SK-N-SH (cell line): ENCODE data around the gene GARIN1A. TPM values are rescaled to one million over a fixed set of nuclear protein-coding genes. Genes with fewer than 3 reads are reported as not detected.

Experiments used
- CTCF ChIA-PET: fragments of 300-600, 350-600 bp; formaldehyde crosslinking; extraction: SDS; loops from one replicate; lab custom pipeline; 2021; lab: Yijun Ruan, JAX
- POLR2A ChIA-PET: fragments of 350-600 bp; sonication (Branson Sonifier 250); formaldehyde crosslinking; extraction: SDS; loops from one replicate; lab custom pipeline; 2020; ENCODE audit warnings: antibody characterized with exemption, inconsistent platforms; lab: Yijun Ruan, JAX
- DNase-seq: peaks from one replicate; pipeline ENCODE4 v3.0.0; 2012
- H2AFZ ChIP-seq: fragments of 200-600 bp; sonication (generic); 2 replicates; pipeline ENCODE4 v1.8.1; 2016; ENCODE audit warnings: antibody characterized with exemption, mild to moderate bottlenecking, low read depth
- H3F3A ChIP-seq: fragments of 200-600 bp; sonication (generic); replicated peaks from 2 replicates; pipeline ENCODE3; 2016; ENCODE audit warnings: antibody characterized with exemption, mild to moderate bottlenecking; ENCODE audit not compliant: insufficient read depth
- H3K27ac ChIP-seq, 2 experiments: fragments of 200-500 bp in 1 of 2; fragments of 200-600 bp in 1 of 2; sonication (Bioruptor generic) in 1 of 2; sonication (generic), shearing (Covaris generic) in 1 of 2; 2 replicates each; pipeline versions ENCODE4 v1.5.1 to v1.6.1; 2014 to 2016; ENCODE audit warnings: low read depth in 2 of 2, inconsistent platforms in 1 of 2, low read length in 1 of 2, mild to moderate bottlenecking in 1 of 2, mixed read lengths in 1 of 2
- H3K27me3 ChIP-seq: fragments of 200-600 bp; sonication (generic), shearing (Covaris generic); 2 replicates; pipeline ENCODE4 v1.6.1; 2016; ENCODE audit warnings: mixed run types; ENCODE audit not compliant: insufficient read depth
- H3K36me3 ChIP-seq, 2 experiments: fragments of 200-500 bp in 1 of 2; fragments of 200-600 bp in 1 of 2; sonication (Bioruptor generic) in 1 of 2; sonication (generic) in 1 of 2; replicated peaks in 1 of 2; 2 replicates each; pipeline versions ENCODE3 to v1.5.1; 2014 to 2016; ENCODE audit warnings: low read length in 1 of 2, mild to moderate bottlenecking in 1 of 2; ENCODE audit not compliant: insufficient read depth in 2 of 2, control insufficient read depth in 1 of 2
- H3K4me1 ChIP-seq, 2 experiments: fragments of 200-500 bp in 1 of 2; fragments of 200-600 bp in 1 of 2; sonication (Bioruptor generic) in 1 of 2; sonication (generic), shearing (Covaris generic) in 1 of 2; 2 replicates each; pipeline versions ENCODE4 v1.5.1 to v1.6.1; 2014 to 2016; ENCODE audit warnings: low read depth in 1 of 2, low read length in 1 of 2, mixed run types in 1 of 2; ENCODE audit not compliant: insufficient read depth in 2 of 2, control insufficient read depth in 1 of 2
- H3K4me2 ChIP-seq: fragments of 200-600 bp; sonication (generic), shearing (Covaris generic); 2 replicates; pipeline ENCODE4 v1.6.1; 2017; ENCODE audit warnings: mixed run types
- H3K4me3 ChIP-seq, 2 experiments: fragments of 200-500 bp in 1 of 2; fragments of 200-600 bp in 1 of 2; sonication (Bioruptor generic) in 1 of 2; sonication (generic), shearing (Covaris generic) in 1 of 2; 2 replicates each; pipeline versions ENCODE4 v1.5.1 to v1.8.1; 2014 to 2016; ENCODE audit warnings: low read depth in 2 of 2, inconsistent platforms in 1 of 2, low read length in 1 of 2, mild to moderate bottlenecking in 1 of 2, mixed read lengths in 1 of 2, moderate library complexity in 1 of 2
- H3K79me2 ChIP-seq: fragments of 200-600 bp; sonication (generic); 2 replicates; pipeline ENCODE4 v1.8.1; 2017; ENCODE audit warnings: mild to moderate bottlenecking; ENCODE audit not compliant: insufficient read depth
- H3K9ac ChIP-seq: fragments of 200-600 bp; sonication (generic); 2 replicates; pipeline ENCODE4 v1.6.1; 2017; ENCODE audit warnings: mixed run types
- H3K9me2 ChIP-seq: fragments of 200-600 bp; sonication (generic); 2 replicates; pipeline ENCODE4 v1.6.1; 2017; ENCODE audit warnings: mixed run types
- H3K9me3 ChIP-seq: fragments of 200-600 bp; sonication (generic); 2 replicates; pipeline ENCODE4 v1.6.1; 2017; ENCODE audit warnings: mixed run types, mild to moderate bottlenecking, moderate library complexity
- H4K20me1 ChIP-seq: fragments of 200-600 bp; sonication (generic); 2 replicates; pipeline ENCODE4 v1.6.1; 2017; ENCODE audit warnings: mild to moderate bottlenecking, mixed run types; ENCODE audit not compliant: insufficient read depth
- CTCF ChIP-seq: fragments of 200-600 bp; sonication (generic); IDR thresholded peaks from 2 replicates; pipeline ENCODE4 v1.6.1; 2017; ENCODE audit warnings: antibody characterized with exemption, mild to moderate bottlenecking, moderate library complexity
- EP300 ChIP-seq, 2 experiments: IDR thresholded peaks; 2 replicates each; pipeline versions ENCODE4 v1.4.0 to v1.6.1; 2012; ENCODE audit warnings: borderline replicate concordance in 1 of 2, low read depth in 1 of 2, low read length in 1 of 2
- FOXJ3 ChIP-seq: sonication (generic); formaldehyde crosslinking; IDR thresholded peaks from 2 replicates; pipeline ENCODE4 v1.5.1; 2020; ENCODE audit warnings: mild to moderate bottlenecking, missing genetic modification reagents
- GABPA ChIP-seq: IDR thresholded peaks from 2 replicates; pipeline ENCODE4 v1.4.0; 2012; ENCODE audit warnings: low read depth, mild to moderate bottlenecking
- NFIC ChIP-seq: IDR thresholded peaks from 2 replicates; pipeline ENCODE4 v1.4.0; 2012; ENCODE audit warnings: borderline replicate concordance
- NRF1 ChIP-seq: IDR thresholded peaks from 2 replicates; pipeline ENCODE4 v1.6.1; 2012; ENCODE audit warnings: low read depth, mild to moderate bottlenecking, low read length
- POLR2AphosphoS5 ChIP-seq: IDR thresholded peaks from 2 replicates; pipeline ENCODE4 v1.6.1; 2012; ENCODE audit warnings: low read depth, low read length
- RAD21 ChIP-seq: IDR thresholded peaks from 2 replicates; pipeline ENCODE4 v1.6.1; 2012; ENCODE audit warnings: mild to moderate bottlenecking, low read length
- RFX5 ChIP-seq: IDR thresholded peaks from 2 replicates; pipeline ENCODE4 v1.6.1; 2012; ENCODE audit warnings: mild to moderate bottlenecking, improper control_type of control experiment, low read length
- SIN3A ChIP-seq: IDR thresholded peaks from 2 replicates; pipeline ENCODE4 v1.6.1; 2012; ENCODE audit warnings: low read depth, mild to moderate bottlenecking, low read length, moderate library complexity, borderline replicate concordance
- TAF1 ChIP-seq: IDR thresholded peaks from 2 replicates; pipeline ENCODE4 v1.6.1; 2012; ENCODE audit warnings: low read depth, mild to moderate bottlenecking, low read length, moderate library complexity, borderline replicate concordance
- TCF12 ChIP-seq: IDR thresholded peaks from 2 replicates; pipeline ENCODE4 v1.4.0; 2012
- ZBTB33 ChIP-seq: IDR thresholded peaks from 2 replicates; pipeline ENCODE4 v1.4.0; 2012; ENCODE audit warnings: low read depth, borderline replicate concordance
- WGBS: methylation state at CpG from one replicate; pipeline ENCODE4 v1.1.6; 2017; ENCODE audit warnings: low lambda C conversion rate; 5-methylcytosine and 5-hydroxymethylcytosine counted together
- polyA plus RNA-seq, 3 experiments: library from polyadenylated mRNA; depleted of rRNA; stranded (reverse); fragments of >200 nt; gene quantifications; 2 replicates each; pipeline ENCODE4 v1.2.3, GENCODE V29; 2012
- TF ChIP-seq, protein P1 (sequence below): IDR thresholded peaks from 2 replicates; pipeline ENCODE4 v1.4.0; 2012; ENCODE audit warnings: low read depth, borderline replicate concordance

Gene GARIN1A
- polyA plus RNA-seq, 1 of the 3 experiments (the other 2 are of a cell fraction), result 1.2 TPM

DNA sequence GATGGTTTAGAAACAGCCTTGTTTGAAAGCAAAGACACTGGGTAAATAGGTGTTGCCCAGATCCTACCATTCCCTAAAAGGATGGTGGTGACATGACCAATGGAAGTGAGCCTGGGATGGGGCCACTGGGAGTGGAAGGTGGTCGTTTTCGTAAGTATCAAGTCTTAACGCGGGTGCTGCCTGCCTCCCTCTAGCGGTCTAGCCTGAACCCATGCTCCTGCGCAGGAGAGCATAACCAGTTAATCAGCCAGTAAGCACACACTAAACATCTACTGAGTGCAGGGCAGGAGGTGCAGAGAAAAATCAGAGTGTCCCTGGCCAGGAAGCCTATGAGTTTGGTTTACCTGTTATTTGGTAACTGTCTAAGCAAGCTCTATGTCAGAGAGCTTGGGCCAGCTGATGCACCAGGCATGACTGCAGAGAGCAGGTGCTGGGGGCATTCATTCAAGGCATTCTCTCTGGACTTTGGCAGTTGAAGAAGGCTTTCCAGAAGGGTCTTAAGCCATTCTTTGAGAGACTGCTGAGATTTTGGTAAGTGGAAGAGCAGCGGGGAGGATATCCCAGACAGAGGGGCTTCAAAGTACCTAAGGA lies 930 bp downstream of the GARIN1A start:
- WGBS, result 53% methylated on average over 7 of the region's 7 CpGs
- Histone ChIP-seq H4K20me1 (no peaks in the 10 kb centered on the region), H2AFZ (no peak overlapping the region), H3K27me3 (no peaks in the 10 kb centered on the region), H3K79me2 (no peaks in the 10 kb centered on the region), H3K27ac (no peak overlapping the region), H3K9ac (no peak overlapping the region), H3K9me2 (no peaks in the 10 kb centered on the region), H3K4me1 (no peaks in the 10 kb centered on the region; a peak in 2 of 4 replicates), H3K9me3 (no peaks in the 10 kb centered on the region)
- peak; percentile 60 for DNase-seq
- POLR2A ChIA-PET, result no interaction called here
- peak; percentile 40 for TF ChIP-seq RAD21
- TF ChIP-seq EP300 (IDR thresholded peaks at IDR 0.05; ENCODE audit: borderline replicate concordance in 1 of 2, low read depth in 1 of 2, low read length in 1 of 2), result no peak
- no peak for TF ChIP-seq FOXJ3 (CRISPR knock-in tag)
- peak; percentile 36; the same call in 1 of the 2 replicates for TF ChIP-seq NRF1
- peak; percentile 40 for TF ChIP-seq CTCF
- TF ChIP-seq, all 33 proteins: peak for 3
- Histone ChIP-seq H3F3A (peaks cover 7% of the 10 kb centered on the region), H3K4me2 (no peak overlapping the region), H3K4me3 (no peak overlapping the region), H3K36me3 (peaks cover 0 to 6% of the 10 kb centered on the region in 2 experiments)
- CTCF ChIA-PET, result interaction anchor here (0.6 to 2.9 kb wide), 13 partner anchors 10 to 418 kb away, joined by 3 to 28 read pairs (median 3); no protein-coding TSS in a partner anchor

- no peak overlapping the region for H3K4me3 ChIP-seq
- H3K27me3 ChIP-seq, result no peaks in the 10 kb centered on the region
- no peaks in the 10 kb centered on the region; a peak in 1 of 4 replicates for H3K4me1 ChIP-seq
- H2AFZ ChIP-seq, result no peak overlapping the region
- WGBS, result 85% methylated on average over 6 of the region's 6 CpGs
- TF ChIP-seq TAF1 (no peak), POLR2AphosphoS5 (no peak), CTCF (no peak), ZBTB33 (no peak), RFX5 (no peak), NRF1 (no peak), NFIC (no peak), TCF12 (no peak), GABPA (no peak), FOXJ3 (CRISPR knock-in tag) (no peak), EP300 (IDR thresholded peaks at IDR 0.05; ENCODE audit: borderline replicate concordance in 1 of 2, low read depth in 1 of 2, low read length in 1 of 2) (no peak), SIN3A (no peak)
- TF ChIP-seq, protein P1, sequence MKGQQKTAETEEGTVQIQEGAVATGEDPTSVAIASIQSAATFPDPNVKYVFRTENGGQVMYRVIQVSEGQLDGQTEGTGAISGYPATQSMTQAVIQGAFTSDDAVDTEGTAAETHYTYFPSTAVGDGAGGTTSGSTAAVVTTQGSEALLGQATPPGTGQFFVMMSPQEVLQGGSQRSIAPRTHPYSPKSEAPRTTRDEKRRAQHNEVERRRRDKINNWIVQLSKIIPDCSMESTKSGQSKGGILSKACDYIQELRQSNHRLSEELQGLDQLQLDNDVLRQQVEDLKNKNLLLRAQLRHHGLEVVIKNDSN, result no peak
- peaks cover 6% of the 10 kb centered on the region for H3F3A ChIP-seq
- DNase-seq, result no peak
- no peaks in the 10 kb centered on the region for H3K9me2 ChIP-seq
- no peak overlapping the region for H3K9ac ChIP-seq
- no peaks in the 10 kb centered on the region for H4K20me1 ChIP-seq
- peaks cover 0 to 6% of the 10 kb centered on the region in 2 experiments for H3K36me3 ChIP-seq
- ChIA-PET POLR2A (no interaction called here), CTCF (interaction anchor here (0.7 to 2.9 kb wide), 7 partner anchors 9 to 418 kb away, joined by 3 to 28 read pairs (median 4); no protein-coding TSS in a partner anchor)
- H3K9me3 ChIP-seq, result no peaks in the 10 kb centered on the region
- H3K4me2 ChIP-seq, result no peak overlapping the region
- no peaks in the 10 kb centered on the region for H3K79me2 ChIP-seq
- H3K27ac ChIP-seq, result no peak overlapping the region
Measured at GRCh38 chr7:128673571-128673970, 1.5 kb downstream of the GARIN1A start.
